GM18505 (cell line): ENCODE measurements around the gene ADAM19.

Source experiments
- ATAC-seq: cut with Tn5 transposase; IDR thresholded peaks from one replicate; pipeline ENCODE4 v1.9.1; 2021; ENCODE audit not compliant: unreplicated experiment
- POLR2A ChIP-seq: IDR thresholded peaks from 4 replicates; pipeline ENCODE4 v1.6.1; 2011; ENCODE audit warnings: borderline replicate concordance; ENCODE audit not compliant: insufficient read depth, insufficient read length; ENCODE audit errors: extremely low read depth

The ADAM19 gene

DNA sequence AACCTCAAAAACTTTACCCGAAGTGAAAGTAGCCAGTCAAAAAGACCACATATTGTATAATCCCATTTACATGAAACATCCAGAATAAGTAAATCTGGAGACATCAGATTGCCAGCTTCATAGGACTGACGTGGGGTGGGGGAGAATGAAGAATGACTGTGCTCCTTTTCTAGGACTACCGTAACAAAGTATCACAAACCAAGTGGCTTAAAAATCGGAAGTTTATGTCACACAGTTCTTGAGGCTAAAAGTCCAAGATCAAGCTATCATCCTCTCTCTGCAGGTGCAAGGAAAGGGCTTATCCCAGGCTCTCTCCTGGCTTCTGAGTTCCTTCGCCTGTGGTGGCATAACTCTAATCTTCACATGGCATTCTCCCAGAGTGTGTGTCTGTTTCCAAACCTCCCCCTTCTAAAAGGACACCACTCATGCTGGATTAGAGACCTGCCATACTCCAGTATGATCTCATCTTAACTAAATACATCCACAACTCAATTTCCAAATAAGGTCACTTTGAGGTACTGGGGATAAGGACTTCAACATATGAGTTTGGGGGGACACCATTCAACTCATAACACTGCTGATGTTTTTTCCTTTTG lies 25.5 kb downstream of the ADAM19 start:
- TF ChIP-seq POLR2A = no peak
- ATAC-seq = no peak

DNA sequence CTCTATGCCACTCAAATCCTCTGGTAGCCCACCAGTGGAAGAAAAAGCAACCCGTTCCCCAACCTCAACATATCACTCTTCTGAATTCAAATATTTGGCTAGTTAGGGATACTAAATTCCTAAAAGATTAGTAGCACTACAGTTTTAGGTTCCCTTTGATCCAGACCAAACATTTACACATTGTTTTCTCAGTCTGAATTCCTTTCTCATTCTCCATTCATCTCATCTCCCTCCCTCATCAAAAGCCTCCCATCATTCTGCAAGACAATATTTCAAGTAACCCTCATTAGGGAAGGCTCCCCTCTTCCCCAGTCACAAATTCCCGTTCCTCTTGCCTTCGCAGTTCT lies 26.3 kb downstream of the ADAM19 start:
- no peak for TF ChIP-seq POLR2A
- ATAC-seq = no peak

DNA sequence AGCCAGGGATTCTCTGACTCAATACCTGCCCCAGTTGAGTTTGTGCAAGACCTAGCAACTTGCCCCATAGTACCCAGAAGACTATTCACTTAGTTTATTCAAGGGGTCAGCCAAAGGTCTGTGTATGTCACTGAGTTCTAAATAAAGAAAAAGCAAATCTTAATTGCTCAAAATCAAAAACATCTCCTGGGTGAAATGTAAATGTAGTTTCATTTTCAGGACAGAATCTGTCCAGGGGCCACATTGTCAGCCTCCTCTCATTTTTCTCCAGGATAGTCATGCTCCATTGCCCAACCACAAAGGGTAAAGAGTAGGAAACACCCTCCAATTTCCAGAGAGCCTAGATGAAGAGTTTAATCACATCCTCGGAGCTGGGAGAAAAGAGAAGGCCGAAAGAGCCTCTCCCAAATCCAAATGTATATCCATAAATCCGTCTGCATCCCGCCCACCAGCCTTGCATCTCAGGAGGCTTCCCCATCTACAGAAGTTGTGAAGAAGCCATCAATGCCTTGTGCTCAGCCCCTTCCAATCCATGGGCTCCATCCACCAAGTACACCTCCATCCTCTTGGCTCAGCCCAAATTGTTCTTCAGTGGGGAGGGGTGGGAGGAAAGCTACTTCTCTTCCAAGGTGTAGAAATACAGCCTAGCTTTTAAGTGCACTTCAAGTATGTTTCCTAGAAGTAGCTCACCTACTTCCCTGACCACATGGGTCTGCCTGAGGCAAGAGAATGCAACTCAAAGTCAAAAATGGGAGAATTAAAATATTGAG lies 26.9 kb downstream of the ADAM19 start:
- TF ChIP-seq POLR2A = no peak
- no peak for ATAC-seq

DNA sequence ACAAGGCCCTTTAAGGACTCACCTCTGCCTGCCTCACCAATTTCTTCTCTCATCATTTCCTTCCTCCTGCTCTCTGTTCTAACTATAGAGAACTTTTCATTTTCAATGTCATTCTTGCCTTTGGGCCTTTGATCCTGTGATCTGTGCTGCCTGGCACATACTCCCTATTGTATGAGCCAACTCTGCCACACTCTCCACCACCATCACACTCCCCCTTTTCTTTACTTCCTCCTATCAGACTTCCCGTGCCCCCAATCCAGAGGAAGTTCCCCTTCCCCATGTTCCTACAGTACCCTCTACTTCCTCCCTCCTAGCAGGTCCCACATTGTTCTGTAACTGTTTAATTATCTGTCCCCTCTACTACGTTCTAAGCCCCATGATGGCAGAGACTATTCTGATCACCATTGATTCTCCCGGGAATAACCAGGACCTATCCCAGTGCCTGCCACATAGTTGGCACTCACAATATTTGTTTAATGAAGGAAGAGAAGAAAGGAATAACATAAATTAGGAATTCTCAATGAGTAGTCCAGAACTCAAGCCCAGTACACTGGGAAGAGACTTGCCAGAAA lies 27.5 kb downstream of the ADAM19 start:
- ATAC-seq = no peak
- no peak for TF ChIP-seq POLR2A

DNA sequence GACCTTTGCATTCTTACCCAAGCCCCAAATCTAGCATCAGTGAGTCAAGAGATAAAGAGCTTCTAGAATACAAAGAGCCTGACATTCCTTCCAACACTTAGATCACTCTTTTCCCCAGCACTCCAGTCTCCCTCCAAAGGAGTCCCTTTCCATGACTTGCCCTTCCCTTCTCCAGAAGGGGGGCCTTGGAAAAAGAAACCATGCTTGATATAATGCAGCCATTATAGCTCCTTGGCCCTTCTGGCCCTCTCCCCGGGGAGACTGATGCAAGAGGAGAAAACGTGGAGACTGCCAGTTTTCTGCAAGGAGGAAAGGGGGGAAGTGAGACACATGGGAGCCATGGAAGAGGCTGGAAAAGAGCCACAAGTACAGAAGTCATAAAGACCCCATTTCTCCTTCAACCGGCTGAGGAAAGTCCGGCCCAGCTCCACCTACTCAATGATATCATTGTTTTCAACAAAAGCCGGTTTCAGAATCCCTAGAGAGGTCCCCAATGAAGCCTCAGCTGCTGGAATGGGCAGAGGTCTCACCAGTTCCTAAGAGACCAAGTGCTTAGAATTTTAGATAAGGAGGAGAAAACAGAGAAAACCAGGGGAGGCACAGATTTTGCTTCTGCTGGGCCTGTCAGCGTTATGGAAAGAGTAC lies 29.0 kb downstream of the ADAM19 start:
- ATAC-seq = no peak
- TF ChIP-seq POLR2A = no peak

DNA sequence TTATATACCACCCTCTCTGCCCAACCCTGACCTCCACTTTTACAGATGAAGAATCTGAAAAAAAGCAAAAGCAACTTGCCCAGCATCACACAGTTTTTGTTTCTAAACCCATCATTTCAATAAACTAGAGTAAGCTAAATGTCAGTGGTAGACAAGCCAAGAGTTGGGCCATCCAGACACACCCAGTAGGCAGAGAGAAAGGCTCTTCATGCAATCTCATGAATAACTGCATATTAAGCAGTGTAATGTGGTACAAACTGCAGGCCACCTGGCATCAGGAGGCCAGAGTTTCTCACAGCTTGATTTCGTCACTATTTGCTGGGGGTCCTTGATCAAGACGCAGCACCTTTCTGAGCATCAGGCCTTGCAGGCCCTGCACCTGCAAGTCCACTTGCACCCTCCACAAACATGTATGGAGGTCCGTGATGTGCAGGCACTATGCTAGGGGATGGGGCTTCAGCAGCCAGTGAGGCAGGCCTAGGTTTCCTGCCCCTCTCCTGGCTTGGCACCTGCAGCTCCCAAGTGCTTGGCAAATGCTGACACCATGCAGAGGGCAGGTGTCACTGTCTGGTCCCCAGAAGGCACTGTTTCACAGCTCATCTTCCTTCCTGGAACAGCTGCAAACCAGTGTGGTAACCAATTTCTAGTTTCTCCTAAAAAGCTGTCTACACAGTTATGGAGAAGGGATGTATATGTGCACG lies 29.8 kb downstream of the ADAM19 start:
- no peak for ATAC-seq
- no peak for TF ChIP-seq POLR2A

DNA sequence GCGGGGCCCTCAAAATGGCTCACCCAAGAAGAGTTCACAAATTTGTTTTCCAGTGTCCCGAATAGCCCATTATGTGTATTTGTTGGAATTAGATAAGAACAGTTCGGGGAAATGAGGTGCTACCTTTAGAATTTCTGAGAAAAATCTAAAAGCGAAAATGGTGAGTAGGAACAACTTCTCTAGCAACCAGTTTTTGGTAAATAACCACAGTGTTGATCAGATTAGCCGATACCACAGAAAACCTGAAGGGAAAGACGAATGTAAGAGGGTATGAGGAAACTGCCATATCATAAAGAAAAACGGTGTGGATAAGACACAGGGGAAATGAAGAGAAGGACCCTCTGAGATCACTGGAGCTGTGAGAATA lies 31.0 kb downstream of the ADAM19 start:
- no peak for ATAC-seq
- TF ChIP-seq POLR2A = no peak

DNA sequence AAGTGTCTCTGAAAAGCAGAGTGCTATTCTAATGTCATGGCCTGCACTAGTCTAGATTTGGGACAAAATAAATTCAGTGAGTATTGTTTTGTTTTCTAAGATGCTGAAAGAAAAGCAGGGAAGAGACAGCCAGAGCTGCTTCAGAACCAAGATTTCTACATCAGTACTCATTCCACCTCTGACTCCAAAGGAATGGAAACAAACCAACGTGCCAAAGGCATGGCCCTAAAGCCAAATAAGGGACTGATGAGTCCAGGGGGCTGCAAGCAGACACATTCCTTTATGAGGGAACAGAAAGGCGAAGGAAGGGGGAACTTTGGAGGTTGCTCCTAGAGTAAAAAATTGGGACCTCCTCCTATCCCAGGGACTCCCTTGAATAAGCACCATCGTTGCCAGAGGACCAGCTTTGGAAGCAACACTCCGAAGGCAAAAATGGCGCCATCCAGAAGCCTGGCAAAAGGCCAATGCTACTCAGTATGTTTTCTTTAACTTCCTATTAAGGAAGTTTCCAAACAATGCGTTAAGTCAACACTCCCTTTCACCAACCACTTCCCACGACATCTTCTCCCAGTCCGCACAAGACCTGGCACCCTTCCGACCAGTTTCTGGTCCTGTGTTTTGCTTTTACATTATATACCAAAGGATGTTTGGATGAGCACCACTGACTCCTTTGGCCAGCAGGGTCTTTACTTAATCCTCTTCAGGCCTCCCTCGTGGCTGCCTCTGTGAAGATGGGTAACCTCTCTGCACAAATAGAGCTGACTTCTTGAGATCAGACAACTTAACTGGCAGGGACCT lies 31.6 kb downstream of the ADAM19 start:
- no peak for ATAC-seq

DNA sequence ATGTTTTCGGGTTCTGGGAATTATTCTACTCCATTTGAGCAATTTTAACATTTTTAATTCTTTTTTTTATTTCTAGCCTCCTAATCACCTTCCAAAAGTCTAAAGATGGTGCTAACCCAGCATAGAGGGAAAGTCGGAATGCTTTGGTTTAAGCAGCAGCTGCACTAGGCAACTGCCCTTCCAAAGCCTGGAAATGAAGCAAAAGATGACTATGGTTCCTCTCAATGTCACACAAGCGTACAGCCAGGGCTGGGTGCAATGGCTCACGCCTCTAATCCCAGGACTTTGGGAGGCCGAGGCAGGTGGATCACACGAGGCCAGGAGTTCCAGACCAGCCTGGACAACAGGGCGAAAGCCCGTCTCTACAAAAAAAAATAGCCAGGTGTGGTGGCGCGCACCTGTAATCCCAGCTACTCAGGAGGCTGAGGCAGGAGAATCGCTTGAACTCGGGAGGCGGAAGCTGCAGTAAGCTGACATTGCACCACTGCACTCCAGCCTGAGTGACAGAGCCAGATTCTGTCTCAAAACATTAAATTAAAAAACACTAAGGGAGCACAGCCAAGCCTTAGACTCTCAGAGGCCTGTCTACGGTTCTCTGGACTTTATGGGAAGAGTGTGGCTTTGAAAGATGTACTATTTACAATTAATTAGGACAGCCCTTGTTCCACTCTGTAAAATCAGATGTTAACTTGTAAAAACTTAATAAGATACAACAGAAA lies 33.1 kb downstream of the ADAM19 start:
- no peak for TF ChIP-seq POLR2A

More for the DNA sequence above, 31.6 kb downstream of the ADAM19 start:
- no peak for TF ChIP-seq POLR2A

DNA sequence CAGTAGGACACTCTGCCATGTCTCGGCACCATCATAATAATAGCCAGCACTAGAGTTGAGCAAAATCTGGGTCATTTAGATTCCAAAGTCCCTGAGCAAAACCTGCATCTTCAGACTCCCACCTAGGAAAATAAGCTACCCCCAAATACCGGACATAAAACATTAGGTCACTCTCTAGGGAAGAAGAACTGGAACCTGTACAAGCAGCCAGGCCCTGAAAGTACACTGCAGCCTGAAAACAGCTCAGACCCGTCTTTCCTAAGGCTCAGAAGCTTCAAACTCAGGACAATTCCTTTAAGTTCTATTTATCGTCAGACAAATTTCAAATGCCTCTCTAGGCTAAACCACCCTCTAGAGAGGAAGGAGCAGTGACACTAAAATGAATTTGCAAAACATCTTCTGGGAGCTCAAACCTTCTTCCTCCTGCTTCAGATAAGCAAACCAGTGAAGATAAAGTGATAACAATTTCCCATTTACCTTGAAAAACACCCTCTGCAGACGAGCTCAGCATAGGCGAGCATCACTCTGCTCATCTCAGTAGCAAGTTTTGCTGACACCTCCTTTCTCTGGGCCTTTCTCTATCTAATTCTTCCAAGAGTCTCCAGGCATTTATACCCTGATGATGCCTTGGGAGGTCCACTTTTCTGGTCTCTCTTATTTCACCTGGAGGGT lies 34.0 kb downstream of the ADAM19 start:
- ATAC-seq = no peak
- no peak for TF ChIP-seq POLR2A

More for the DNA sequence above, 33.1 kb downstream of the ADAM19 start:
- no peak for ATAC-seq

DNA sequence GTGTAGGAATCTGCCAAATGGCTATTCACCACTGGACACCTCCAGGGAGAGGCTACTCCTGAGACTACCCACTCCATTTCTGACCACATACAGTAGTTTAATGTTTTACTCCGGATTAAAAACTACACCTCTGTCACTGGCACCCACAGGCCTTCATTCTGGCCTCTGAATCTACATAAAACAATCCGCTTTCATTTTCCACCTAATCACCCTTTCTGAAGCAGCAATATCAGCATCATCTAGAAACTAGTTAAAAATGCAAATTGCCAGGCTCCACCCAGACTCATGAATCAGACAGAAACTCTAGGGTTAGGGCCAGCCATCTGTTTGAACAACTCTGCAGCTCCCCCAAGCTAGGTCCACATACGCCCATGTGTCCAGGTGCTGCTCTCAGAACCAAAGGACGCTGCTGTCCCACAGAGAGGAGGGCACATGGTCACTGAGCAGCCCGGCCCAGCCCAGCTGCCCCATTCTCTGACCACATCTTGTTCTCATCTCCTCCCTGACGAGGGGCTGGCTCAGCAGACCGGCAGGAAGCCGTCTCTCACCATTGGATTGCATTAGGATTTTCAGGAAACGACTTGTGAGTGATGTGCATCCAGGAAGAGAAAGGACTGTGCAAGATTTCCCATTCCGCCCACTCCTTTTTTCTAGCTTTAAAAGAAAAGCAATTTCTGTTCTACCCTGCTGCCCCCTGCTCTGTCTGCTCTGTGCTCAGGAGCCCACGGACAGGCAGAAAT lies 34.7 kb downstream of the ADAM19 start:
- TF ChIP-seq POLR2A = peak; percentile 31
- ATAC-seq = peak; percentile 86
